Loucy (cell line): ENCODE data around the gene CDV3.

ENCODE experiments used
- H2AFZ ChIP-seq: fragments of 200-600 bp; sonication (generic); 2 replicates; pipeline ENCODE4 v1.6.0; 2016; ENCODE audit warnings: antibody characterized with exemption, mild to moderate bottlenecking, low read length, moderate library complexity
- H3F3A ChIP-seq: fragments of 200-600 bp; 2 replicates; pipeline ENCODE4 v1.6.0; 2016; ENCODE audit warnings: antibody characterized with exemption, low read depth, mild to moderate bottlenecking
- H3K27me3 ChIP-seq: fragments of 200-600 bp; sonication (generic); 2 replicates; pipeline ENCODE4 v1.6.1; 2014; ENCODE audit warnings: low read length, mild to moderate bottlenecking; ENCODE audit not compliant: insufficient read depth, poor library complexity, severe bottlenecking
- H3K36me3 ChIP-seq: fragments of 200-600 bp; sonication (generic); 2 replicates; pipeline ENCODE4 v1.6.1; 2016; ENCODE audit warnings: low read length; ENCODE audit not compliant: insufficient read depth
- H3K4me1 ChIP-seq: fragments of 200-600 bp; sonication (generic); 2 replicates; pipeline ENCODE4 v1.5.1; 2014; ENCODE audit warnings: low read length, mild to moderate bottlenecking; ENCODE audit not compliant: insufficient read depth, poor library complexity, severe bottlenecking
- H3K4me2 ChIP-seq: fragments of 200-600 bp; sonication (generic); 2 replicates; pipeline ENCODE4 v1.6.0; 2014; ENCODE audit warnings: antibody characterized with exemption, low read length, low read depth, mild to moderate bottlenecking; ENCODE audit not compliant: poor library complexity, severe bottlenecking
- H3K4me3 ChIP-seq: fragments of 200-600 bp; sonication (generic); 2 replicates; pipeline ENCODE4 v1.5.1; 2014; ENCODE audit warnings: low read length, mild to moderate bottlenecking, mixed read lengths; ENCODE audit not compliant: poor library complexity, severe bottlenecking
- H3K79me2 ChIP-seq: fragments of 200-600 bp; sonication (generic); 2 replicates; pipeline ENCODE4 v1.6.1; 2014; ENCODE audit warnings: low read length; ENCODE audit not compliant: insufficient read depth
- H3K9ac ChIP-seq: fragments of 200-600 bp; sonication (generic); 2 replicates; pipeline ENCODE4 v1.6.0; 2014; ENCODE audit warnings: mild to moderate bottlenecking, low read depth, low read length, moderate library complexity; ENCODE audit not compliant: poor library complexity, severe bottlenecking
- H3K9me2 ChIP-seq: fragments of 200-600 bp; sonication (generic); replicated peaks from 2 replicates; pipeline ENCODE4 v1.6.1; 2016; ENCODE audit warnings: low read depth, low read length, mixed read lengths
- H3K9me3 ChIP-seq: fragments of 200-600 bp; sonication (generic); 2 replicates; pipeline ENCODE4 v1.6.1; 2014; ENCODE audit warnings: mild to moderate bottlenecking, antibody characterized with exemption, low read length, low read depth; ENCODE audit not compliant: insufficient read depth
- H4K20me1 ChIP-seq: fragments of 200-600 bp; sonication (generic); 2 replicates; pipeline ENCODE4 v1.6.0; 2014; ENCODE audit warnings: antibody characterized with exemption, low read length, mild to moderate bottlenecking; ENCODE audit not compliant: insufficient read depth, poor library complexity, severe bottlenecking
- EZH2phosphoT487 ChIP-seq: fragments of 200-600 bp; IDR thresholded peaks from 2 replicates; pipeline ENCODE4 v1.6.1; 2018; ENCODE audit warnings: antibody characterized with exemption, mild to moderate bottlenecking, moderate library complexity, borderline replicate concordance
- TF ChIP-seq, protein P1 (sequence below): fragments of 200-600 bp; sonication (generic); conservative IDR thresholded peaks from 2 replicates; pipeline ENCODE4 v1.5.1; 2014; ENCODE audit warnings: mild to moderate bottlenecking, antibody characterized with exemption, low read length

CDV3 gene

GRCh38 chr3:133574260-133574881 lies 885 bp downstream of the CDV3 start:
- peaks cover 59% of the 10 kb centered on the region for H3K4me1 ChIP-seq
- H3K4me3 ChIP-seq = peak overlapping the region; percentile 86
- no peaks in the 10 kb centered on the region for H3K9me2 ChIP-seq
- no peak overlapping the region for H2AFZ ChIP-seq
- TF ChIP-seq EZH2phosphoT487 = no peak
- TF ChIP-seq, protein P1, sequence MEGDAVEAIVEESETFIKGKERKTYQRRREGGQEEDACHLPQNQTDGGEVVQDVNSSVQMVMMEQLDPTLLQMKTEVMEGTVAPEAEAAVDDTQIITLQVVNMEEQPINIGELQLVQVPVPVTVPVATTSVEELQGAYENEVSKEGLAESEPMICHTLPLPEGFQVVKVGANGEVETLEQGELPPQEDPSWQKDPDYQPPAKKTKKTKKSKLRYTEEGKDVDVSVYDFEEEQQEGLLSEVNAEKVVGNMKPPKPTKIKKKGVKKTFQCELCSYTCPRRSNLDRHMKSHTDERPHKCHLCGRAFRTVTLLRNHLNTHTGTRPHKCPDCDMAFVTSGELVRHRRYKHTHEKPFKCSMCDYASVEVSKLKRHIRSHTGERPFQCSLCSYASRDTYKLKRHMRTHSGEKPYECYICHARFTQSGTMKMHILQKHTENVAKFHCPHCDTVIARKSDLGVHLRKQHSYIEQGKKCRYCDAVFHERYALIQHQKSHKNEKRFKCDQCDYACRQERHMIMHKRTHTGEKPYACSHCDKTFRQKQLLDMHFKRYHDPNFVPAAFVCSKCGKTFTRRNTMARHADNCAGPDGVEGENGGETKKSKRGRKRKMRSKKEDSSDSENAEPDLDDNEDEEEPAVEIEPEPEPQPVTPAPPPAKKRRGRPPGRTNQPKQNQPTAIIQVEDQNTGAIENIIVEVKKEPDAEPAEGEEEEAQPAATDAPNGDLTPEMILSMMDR = peak; percentile 21; the same call in 1 of the 2 replicates
- peaks cover 43% of the 10 kb centered on the region for H4K20me1 ChIP-seq
- peaks cover 9% of the 10 kb centered on the region for H3K36me3 ChIP-seq
- H3K9me3 ChIP-seq = no peaks in the 10 kb centered on the region
- H3K9ac ChIP-seq = peak overlapping the region; percentile 85
- peaks cover 13% of the 10 kb centered on the region for H3F3A ChIP-seq
- peak overlapping the region; percentile 84 for H3K4me2 ChIP-seq
- H3K79me2 ChIP-seq = peaks cover 51% of the 10 kb centered on the region
- H3K27me3 ChIP-seq = no peaks in the 10 kb centered on the region

GRCh38 chr3:133575086-133575485 lies 1.6 kb downstream of the CDV3 start:
- TF ChIP-seq EZH2phosphoT487 = no peak
- Histone ChIP-seq H3K27me3 (no peaks in the 10 kb centered on the region), H3K79me2 (peaks cover 56% of the 10 kb centered on the region), H3K4me1 (peaks cover 58% of the 10 kb centered on the region), H3K36me3 (peaks cover 9% of the 10 kb centered on the region), H3F3A (peaks cover 13% of the 10 kb centered on the region), H3K4me3 (peak overlapping the region; percentile 86), H4K20me1 (peaks cover 48% of the 10 kb centered on the region), H3K9ac (peak overlapping the region; percentile 85), H3K4me2 (peak overlapping the region; percentile 84), H3K9me2 (no peaks in the 10 kb centered on the region), H2AFZ (no peak overlapping the region), H3K9me3 (no peaks in the 10 kb centered on the region)

DNA sequence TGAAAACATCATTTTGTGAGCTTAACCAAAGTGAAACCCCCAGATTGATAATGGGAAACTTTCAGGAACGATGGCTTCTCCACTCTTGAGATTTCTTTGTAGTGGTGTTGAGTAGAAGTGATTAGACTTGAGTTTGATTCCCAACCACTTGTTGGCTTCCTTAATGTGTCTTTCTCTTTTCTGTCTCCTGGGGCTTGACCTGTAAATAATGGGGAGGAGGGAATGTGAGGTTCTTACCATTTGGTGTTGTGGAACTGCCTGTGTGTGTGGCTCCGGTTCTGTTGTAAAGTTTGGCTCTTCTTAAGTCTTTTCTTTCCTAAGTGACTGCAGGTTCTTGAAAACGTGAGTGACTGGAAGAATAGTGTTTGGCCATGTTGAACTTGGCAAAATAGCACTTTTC lies 2.7 kb downstream of the CDV3 start:
- Histone ChIP-seq H3K36me3 (peaks cover 11% of the 10 kb centered on the region), H2AFZ (no peak overlapping the region), H3K9me3 (no peaks in the 10 kb centered on the region), H3K4me1 (peaks cover 57% of the 10 kb centered on the region), H3K9ac (peak overlapping the region; percentile 85), H3K9me2 (no peaks in the 10 kb centered on the region), H4K20me1 (peaks cover 57% of the 10 kb centered on the region), H3K4me3 (peak overlapping the region; percentile 86), H3K27me3 (no peaks in the 10 kb centered on the region), H3K79me2 (peaks cover 67% of the 10 kb centered on the region), H3F3A (peaks cover 13% of the 10 kb centered on the region), H3K4me2 (peak overlapping the region; percentile 84)
- no peak for TF ChIP-seq EZH2phosphoT487
- TF ChIP-seq, protein P1 = no peak
